ENCODE data around the gene EMX1. TPM values are rescaled to one million over a fixed set of nuclear protein-coding genes. Genes with fewer than 3 reads are reported as not detected.
A peak's percentile ranks its signal among the peaks of the same experiment; 100 is the strongest.

EMX1 gene
- total and polyA plus RNA-seq, 9 donors, result 0.20 to 1.1 (median 0.28) TPM; not detected in 5

DNA sequence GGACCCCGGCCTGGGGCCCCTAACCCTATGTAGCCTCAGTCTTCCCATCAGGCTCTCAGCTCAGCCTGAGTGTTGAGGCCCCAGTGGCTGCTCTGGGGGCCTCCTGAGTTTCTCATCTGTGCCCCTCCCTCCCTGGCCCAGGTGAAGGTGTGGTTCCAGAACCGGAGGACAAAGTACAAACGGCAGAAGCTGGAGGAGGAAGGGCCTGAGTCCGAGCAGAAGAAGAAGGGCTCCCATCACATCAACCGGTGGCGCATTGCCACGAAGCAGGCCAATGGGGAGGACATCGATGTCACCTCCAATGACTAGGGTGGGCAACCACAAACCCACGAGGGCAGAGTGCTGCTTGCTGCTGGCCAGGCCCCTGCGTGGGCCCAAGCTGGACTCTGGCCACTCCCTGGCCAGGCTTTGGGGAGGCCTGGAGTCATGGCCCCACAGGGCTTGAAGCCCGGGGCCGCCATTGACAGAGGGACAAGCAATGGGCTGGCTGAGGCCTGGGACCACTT, 16.4 kb downstream of the EMX1 start:
- peaks cover 4% of the 10 kb centered on the region for H3K4me1 ChIP-seq (ENCODE audit: insufficient read depth)
- no peak overlapping the region for H3K4me3 ChIP-seq
- H3K36me3 ChIP-seq, result no peaks in the 10 kb centered on the region
- H3K27ac ChIP-seq, result no peak overlapping the region
- H3K27me3 ChIP-seq, result no peaks in the 10 kb centered on the region
- DNase-seq, result peak in 1 of 5 donors; percentile 28
- WGBS, 3 donors, result 86 to 94% (median 91%) methylated on average over 11 to 12 of the region's 12 CpGs
- intact Hi-C loops (cut with DNase I), result no loop called here
- H3K9me3 ChIP-seq, result no peaks in the 10 kb centered on the region
- TF ChIP-seq POLR2A (IDR thresholded peaks at IDR 0.05), result no peak

DNA sequence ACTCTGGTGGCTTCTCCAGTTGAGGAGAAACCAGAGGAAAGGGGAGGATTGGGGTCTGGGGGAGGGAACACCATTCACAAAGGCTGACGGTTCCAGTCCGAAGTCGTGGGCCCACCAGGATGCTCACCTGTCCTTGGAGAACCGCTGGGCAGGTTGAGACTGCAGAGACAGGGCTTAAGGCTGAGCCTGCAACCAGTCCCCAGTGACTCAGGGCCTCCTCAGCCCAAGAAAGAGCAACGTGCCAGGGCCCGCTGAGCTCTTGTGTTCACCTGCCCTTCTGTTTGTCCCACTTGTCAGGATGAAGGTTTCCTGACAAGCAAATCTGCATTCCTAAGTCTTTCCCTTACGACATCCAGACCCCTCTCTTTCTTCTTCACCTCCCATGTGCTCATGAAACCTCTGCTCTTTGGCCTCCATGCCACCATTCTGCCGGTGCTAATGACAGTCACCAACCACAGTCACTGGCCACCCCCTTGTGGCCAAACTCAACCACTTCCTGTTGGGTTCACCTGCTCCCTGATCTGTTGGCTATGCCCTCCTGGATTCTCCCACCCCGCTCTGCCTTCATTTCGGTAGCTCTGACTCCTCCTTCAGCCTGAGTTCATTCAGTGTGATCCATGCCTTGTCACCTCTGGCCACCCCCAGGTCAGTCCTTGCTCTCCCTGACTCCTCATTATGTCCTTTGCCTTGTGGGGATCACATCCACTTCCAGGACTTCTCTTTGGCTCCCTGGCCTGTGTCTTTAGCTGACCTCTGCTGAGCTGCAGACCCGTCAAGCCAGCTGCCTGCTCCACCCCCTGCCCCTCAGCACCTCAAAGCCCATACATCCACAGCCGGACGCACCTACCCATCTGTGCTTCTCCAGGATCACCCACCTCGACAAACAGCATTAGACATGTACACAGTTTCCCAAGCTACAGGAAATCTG, 17.6 kb downstream of the EMX1 start:
- no peak overlapping the region for H3K27ac ChIP-seq
- intact Hi-C loops (cut with DNase I), result no loop called here
- H3K27me3 ChIP-seq, result no peaks in the 10 kb centered on the region
- H3K9me3 ChIP-seq, result no peaks in the 10 kb centered on the region
- 80 to 86% (median 83%) methylated on average over 14 of the region's 14 CpGs for WGBS, 3 donors
- no peak for TF ChIP-seq EP300 (IDR thresholded peaks at IDR 0.05)
- no peak for TF ChIP-seq POLR2A (IDR thresholded peaks at IDR 0.05)
- TF ChIP-seq, protein P1, sequence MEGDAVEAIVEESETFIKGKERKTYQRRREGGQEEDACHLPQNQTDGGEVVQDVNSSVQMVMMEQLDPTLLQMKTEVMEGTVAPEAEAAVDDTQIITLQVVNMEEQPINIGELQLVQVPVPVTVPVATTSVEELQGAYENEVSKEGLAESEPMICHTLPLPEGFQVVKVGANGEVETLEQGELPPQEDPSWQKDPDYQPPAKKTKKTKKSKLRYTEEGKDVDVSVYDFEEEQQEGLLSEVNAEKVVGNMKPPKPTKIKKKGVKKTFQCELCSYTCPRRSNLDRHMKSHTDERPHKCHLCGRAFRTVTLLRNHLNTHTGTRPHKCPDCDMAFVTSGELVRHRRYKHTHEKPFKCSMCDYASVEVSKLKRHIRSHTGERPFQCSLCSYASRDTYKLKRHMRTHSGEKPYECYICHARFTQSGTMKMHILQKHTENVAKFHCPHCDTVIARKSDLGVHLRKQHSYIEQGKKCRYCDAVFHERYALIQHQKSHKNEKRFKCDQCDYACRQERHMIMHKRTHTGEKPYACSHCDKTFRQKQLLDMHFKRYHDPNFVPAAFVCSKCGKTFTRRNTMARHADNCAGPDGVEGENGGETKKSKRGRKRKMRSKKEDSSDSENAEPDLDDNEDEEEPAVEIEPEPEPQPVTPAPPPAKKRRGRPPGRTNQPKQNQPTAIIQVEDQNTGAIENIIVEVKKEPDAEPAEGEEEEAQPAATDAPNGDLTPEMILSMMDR (IDR thresholded peaks at IDR 0.05), result no peak
- peaks cover 4% of the 10 kb centered on the region for H3K4me1 ChIP-seq (ENCODE audit: insufficient read depth)
- H3K36me3 ChIP-seq, result no peaks in the 10 kb centered on the region
- H3K4me3 ChIP-seq, result no peak overlapping the region
- DNase-seq, result no peak

DNA sequence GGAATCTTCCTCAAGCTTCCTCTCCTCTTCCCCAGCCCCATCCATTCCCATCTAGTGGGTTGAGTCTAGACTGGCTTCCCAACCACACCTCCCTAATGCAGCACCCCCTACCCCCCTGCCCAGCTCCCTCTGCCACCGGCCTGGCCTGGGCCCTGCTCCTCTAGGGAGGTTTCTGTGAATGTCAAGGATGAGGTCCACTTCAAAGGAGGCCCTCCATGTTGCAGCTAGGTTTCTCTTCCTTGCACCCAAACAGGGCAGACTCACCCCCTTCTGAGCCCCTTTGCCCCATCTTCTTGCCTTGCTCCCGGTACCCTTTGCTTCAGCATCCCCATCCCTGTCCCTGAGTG, 18.3 kb downstream of the EMX1 start:
- Histone ChIP-seq H3K36me3 (no peaks in the 10 kb centered on the region), H3K4me3 (no peak overlapping the region), H3K4me1 (ENCODE audit: insufficient read depth) (peaks cover 4% of the 10 kb centered on the region), H3K27me3 (no peaks in the 10 kb centered on the region), H3K9me3 (no peaks in the 10 kb centered on the region), H3K27ac (no peak overlapping the region)
- 67 to 87% (median 83%) methylated on average over 2 of the region's 2 CpGs for WGBS, 3 donors
- TF ChIP-seq EP300 (IDR thresholded peaks at IDR 0.05) (no peak), POLR2A (IDR thresholded peaks at IDR 0.05) (no peak)
- TF ChIP-seq, protein P1 (IDR thresholded peaks at IDR 0.05), result no peak
- intact Hi-C loops (cut with DNase I), result no loop called here
- DNase-seq, result no peak

DNA sequence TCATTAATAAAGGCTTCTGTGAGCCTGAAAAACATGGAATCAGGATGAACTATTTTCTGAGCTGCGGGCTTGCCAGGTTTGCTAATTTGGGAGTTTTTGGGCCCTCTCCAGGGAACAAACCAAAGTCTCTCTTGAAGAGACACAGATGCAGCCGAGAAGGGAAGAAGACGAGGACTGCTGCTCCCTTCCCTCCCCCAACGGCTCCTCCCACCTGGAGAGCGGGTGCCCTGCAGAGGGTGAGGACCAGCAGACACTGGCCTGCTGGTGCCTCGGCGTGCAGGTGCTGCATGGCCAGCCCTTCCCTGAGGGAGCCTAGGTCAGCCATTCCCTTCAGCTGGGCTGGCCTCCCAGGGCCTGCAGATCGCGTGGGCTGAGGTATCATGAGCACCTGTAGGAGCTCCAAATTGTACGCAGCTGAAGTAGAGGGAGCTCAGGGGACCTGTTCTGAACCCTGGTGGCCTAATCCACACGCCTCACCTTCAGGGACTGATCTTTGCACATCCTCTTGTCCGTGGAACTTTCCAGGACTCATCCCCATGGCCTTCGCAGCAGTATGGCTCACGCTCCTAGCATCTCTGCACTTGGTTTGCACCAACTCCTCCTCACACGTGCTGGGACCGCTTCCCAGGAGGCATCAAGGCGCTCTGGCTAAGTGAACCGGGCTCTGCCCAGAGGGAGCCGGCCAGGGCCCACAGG, 19.5 kb downstream of the EMX1 start:
- no peak overlapping the region for H3K27ac ChIP-seq
- no peak overlapping the region for H3K4me3 ChIP-seq
- peaks cover 4% of the 10 kb centered on the region for H3K4me1 ChIP-seq (ENCODE audit: insufficient read depth)
- no peaks in the 10 kb centered on the region for H3K36me3 ChIP-seq
- TF ChIP-seq POLR2A (IDR thresholded peaks at IDR 0.05) (no peak), EP300 (IDR thresholded peaks at IDR 0.05) (no peak)
- TF ChIP-seq, protein P1 (IDR thresholded peaks at IDR 0.05), result no peak
- H3K27me3 ChIP-seq, result no peaks in the 10 kb centered on the region
- intact Hi-C loops (cut with DNase I), result no loop called here
- H3K9me3 ChIP-seq, result no peaks in the 10 kb centered on the region
- DNase-seq, result no peak
- 24 to 30% (median 26%) methylated on average over 19 of the region's 19 CpGs for WGBS, 3 donors

Measured in ovary (tissue), 9 donors.